OCI-M1 (cell line): Measurements from ENCODE around the gene UNC45B.
A peak's percentile ranks its signal among the peaks of the same experiment; 100 is the strongest.
"Not testable (repeated sequence)": the region's sequence is repeated elsewhere in the genome, so short reads cannot be mapped to it uniquely, and the experiment has no call there.

Experiments used
- DNase-seq: peaks from one replicate; lab custom pipeline; 2025; lab: John Stamatoyannopoulos, UW

Gene UNC45B

GRCh38 chr17:35147375-35147905, at the start of gene UNC45B:
Gene UNC45B (plus strand): TSS chr17:35147817. CDS start chr17:35148264, 447 bp downstream.
- DNase-seq, result no peak

DNA sequence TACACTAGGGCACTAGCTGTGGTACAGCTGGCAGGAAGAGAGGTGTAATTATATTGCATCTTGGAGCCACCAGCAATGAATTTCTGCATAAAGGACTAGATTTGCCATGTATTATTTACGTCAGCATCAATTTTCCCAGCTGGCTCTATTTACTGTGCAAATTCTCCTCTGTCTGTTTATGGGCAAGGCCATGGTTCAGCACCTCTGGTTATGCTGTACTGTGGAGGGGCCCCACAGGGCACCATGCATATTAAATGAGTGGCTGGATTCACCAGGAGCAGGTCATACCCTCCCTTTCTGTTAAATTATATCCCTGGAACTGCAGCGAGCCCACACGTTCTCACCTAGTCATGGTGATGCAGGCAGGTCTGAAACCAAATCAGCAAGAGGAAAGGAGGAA, 47.7 kb upstream of the UNC45B start:
- no peak for DNase-seq

DNA sequence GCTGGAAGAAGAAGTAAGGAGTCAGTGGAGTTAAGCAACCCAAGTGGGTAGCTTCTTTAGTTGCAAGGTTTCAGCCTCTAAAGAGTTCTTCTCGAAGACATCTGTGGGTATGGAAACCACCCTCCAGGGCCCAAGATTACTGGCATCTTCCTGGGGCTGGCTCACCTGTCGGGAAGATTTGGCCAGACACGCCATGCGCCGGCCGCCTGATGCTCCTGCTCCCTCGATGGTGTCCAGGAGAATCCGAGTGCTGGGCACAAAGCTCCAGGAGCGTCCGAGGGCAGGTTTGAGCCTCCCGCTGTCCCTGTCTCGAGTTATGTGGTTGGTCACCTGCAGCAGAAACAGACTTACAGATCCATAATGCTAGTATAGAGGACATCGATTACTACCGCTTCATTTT, 46.6 kb upstream of the UNC45B start:
- DNase-seq, result no peak

DNA sequence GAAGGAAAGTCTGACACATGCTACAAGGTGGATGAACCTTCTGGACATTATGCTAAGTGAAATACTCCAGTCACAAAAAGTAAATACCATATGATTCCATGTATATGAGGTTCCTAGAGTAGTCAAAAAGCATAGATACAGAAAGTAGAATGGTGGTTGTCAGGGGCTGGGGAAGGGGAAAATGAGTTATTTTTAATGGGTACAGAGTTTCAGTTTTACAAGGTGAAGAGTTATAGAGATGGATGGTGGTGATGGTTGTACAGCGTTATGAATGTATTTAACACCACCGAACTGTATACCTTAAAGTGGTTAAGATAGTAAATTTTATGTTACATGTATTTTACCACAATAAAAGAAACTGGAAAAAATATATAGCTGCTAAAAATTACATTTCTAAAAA, 45.9 kb upstream of the UNC45B start:
- DNase-seq, result no peak

DNA sequence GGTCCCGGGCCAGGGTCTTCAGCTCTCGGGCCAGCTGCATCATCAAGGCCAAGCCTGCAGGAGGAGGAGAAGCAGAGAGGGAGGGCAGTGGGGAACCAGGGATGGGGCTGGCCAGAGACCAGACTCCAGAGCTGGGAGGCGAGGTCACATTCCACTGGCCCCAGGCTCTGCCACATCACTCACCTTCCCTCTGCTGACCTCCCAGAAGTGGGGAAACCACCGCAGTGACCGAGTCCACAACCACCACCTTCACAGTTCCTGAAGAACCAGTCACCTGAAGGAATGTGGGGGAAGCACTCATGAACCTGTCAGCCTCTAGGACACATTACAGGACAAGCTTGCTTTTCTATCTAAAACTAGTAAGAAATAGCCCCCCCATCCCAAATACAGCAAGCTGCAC, 44.3 kb upstream of the UNC45B start:
- no peak for DNase-seq

DNA sequence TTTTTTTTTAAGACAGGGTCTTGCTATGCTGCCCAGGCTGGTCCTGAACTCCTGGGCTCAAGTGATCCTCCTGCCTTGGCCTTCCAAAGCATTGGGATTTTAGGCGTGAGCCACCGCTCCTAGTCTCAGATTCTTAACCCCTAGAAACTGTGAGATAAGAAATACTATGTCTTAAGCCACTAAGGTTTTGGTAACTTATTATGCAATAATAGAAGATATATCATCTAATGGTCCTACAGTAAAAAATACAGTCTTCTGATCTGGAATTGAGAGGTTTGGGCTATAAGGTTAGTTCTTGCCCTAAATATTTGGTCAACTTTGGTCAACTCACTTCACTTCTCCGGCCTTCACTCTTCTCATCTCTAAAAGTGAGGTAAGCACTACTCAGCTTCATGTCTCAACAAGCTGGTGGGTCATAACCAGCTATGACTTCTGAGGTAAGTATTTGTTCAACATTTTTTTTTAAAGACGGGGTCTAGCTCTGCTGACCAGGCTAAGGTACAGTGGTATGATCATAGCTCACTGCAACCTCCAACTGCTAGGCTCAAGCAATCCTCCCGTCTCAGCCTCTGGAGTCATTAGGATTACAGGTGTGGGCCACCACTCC, 42.7 kb upstream of the UNC45B start:
- no peak for DNase-seq

- not testable (repeated sequence) for DNase-seq
Measured at GRCh38 chr17:35110791-35111190, 36.8 kb upstream of the UNC45B start.

DNA sequence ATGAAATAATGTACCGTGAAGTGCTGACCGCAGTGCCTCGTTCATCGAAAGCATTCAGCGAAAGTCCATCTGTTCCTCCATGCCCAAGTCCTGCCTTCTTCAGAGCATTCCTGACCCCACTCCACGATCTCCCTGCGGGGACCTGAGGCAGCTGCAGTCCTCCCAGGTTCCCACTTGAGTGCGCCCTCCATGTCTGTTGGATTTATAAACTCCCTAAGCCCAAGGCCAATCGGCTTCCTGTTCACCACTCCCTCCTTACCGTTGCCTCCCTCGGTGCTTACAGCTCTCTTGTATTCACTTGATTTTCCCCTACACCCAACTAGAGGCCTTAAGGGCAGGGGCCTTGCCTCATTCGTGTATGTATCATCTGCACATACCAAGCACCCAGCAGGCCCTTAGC, 30.8 kb upstream of the UNC45B start:
- no peak for DNase-seq

DNA sequence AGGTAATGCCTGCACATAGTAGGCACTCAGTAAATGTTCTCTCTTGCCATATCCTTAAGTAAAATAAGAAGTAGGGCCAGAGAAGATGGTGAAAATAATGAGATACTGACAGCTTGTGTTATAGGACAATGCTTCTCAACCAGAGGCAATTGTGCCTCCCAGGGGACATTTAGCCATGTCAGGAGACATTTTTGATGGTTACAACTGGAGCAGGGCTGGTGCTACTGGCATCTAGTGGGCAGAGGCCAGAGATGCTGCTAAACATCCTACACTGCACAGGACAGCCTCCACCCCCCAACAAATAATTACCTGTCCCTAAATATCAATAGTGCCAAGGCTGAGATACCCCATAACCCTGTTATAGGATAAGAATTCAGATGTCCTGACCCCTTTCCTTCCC, 29.6 kb upstream of the UNC45B start:
- DNase-seq, result peak; percentile 30

- peak; percentile 87 for DNase-seq
Measured at GRCh38 chr17:35119370-35120165, 28.0 kb upstream of the UNC45B start, which contains the start of gene RAD51D. Gene RAD51D (minus strand): TSS chr17:35119860. CDS start chr17:35119613, 247 bp downstream.

DNA sequence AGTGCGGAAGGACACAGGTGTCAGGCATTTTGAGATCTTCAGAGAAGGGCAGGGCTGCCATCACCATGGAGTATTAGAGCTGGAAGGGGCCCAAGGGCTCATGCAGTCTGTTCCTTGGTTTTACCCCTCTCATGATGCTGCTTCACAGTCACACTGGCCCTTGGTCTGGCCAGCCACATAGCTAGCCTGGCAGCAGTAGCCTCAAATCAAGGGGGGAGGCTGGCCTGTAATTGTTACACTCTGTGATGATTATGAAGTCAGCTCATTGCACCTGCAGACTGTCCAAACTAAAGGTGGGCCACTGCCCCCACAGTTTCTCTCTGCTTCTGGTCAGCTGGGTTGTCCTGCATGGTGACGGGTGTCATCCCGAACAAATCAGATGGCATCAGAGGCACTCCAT, 26.3 kb upstream of the UNC45B start, which contains the start of gene FNDC8:
Gene FNDC8 (plus strand): TSS at position 301 of the 400 bp plus-strand sequence. CDS start 79 bp downstream, at position 380.
- DNase-seq, result no peak

- DNase-seq, result no peak
Measured at GRCh38 chr17:35127751-35128514, 19.7 kb upstream of the UNC45B start.

DNA sequence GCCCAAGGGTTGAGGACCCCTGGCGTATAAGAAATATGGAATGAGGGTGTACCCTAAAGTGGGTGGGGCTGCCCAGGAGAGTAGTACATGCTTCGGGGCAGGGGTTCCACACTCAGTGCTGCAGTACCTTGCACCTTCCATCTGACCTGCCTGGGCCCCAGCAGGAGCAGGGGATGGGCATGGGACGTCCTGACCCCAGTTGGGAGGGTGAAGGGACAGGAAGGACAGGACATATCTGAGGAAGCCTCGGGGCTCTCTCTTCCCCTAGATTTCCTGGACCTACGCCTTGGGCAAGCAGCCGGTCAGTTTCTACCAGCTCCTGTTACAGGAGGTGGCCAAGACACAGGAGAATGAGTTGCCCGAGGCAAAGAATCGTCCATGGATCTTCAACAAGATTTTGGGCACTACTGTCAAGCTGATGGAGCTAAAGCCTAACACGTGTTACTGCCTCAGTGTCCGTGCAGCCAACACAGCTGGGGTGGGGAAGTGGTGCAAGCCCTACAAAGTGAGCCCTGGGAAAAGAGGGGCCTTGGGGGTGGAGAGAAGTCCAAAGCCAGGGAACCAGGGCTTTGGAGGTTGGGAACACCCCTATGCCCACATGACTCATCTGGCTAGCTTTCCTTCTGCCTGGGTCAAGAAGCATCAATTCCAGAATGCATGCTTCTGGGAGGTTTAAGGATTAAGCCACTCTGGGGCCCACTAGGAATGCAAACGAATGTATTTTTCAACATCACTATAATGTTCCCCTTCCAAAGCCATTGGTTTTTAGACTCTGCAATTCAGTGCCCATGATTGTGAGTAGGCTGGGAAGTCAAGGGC, 18.3 kb upstream of the UNC45B start:
- DNase-seq, result no peak

- no peak for DNase-seq
Measured at GRCh38 chr17:35129973-35130351, 17.7 kb upstream of the UNC45B start.

DNA sequence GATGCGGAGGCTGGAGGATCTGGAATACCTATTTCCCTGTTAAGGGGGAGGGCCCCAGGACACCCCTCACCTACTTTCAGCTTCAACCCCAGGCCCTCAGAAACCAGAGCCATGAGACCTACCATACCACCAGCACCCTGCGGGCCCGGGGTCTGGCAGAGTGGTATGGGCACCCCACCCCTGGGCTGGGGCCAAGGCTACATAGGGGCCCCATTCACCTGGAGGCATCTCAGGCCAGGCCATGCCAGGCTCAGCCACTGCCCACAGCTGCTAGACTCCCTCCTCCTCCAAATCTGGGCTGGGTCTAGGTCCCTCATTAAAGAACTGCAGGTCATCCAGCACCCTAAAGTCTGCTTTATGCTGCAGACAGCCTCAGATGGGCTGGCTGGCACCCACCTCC, 17.2 kb upstream of the UNC45B start:
- DNase-seq, result no peak

- DNase-seq, result no peak
Measured at GRCh38 chr17:35132099-35132498, 15.5 kb upstream of the UNC45B start.

- no peak for DNase-seq
Measured at GRCh38 chr17:35132816-35133550, 14.6 kb upstream of the UNC45B start.

GRCh38 chr17:35135322-35135721, 12.3 kb upstream of the UNC45B start:
- DNase-seq, result no peak

GRCh38 chr17:35138218-35138617, 9.4 kb upstream of the UNC45B start:
- no peak for DNase-seq

DNA sequence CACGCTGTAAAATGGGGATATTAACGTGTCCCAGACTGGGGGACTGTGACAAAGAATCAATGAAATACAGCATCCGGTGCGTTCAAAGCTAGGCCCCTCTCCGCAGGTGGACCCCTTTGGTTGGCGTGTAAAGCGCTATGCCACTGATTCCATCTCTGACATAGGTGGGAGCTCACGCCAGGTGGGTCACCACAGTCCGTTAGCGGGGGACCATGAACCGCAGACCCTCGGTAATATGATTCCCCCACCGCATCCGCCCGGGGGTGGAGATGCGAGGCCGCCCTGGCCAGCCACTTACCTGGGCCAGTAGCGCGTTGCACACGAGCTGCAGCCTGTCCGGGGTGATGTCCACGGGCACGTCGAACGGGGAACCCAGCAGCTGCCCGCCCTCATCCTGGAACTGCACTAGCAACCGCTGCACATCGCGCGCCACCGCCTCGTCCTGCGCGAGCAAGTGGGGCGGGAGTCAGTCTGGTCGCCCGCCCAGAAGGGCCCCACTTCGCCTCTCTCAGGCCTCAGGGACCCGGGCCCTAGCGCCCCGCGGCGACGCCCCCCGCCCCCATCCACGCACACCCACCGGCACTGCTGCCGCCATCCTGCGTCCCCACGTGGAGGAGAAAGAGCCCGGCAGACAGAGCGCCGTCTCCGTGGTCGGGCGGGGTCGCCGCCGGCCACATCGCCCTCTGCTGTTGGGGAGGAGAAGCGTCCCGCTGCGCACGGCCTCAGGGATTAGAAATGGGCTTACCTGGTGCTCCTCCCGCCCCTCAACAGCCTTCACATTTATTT, 5.7 kb upstream of the UNC45B start, which contains the start of gene NLE1:
Gene NLE1 (minus strand): TSS at position 623 of the 786 bp plus-strand sequence. CDS start 28 bp downstream, at position 595.
- peak; percentile 85 for DNase-seq
